Mucosa of descending colon (tissue), 3 donors: ENCODE results near the gene GRB10. TPM values are rescaled to one million over a fixed set of nuclear protein-coding genes. Genes with fewer than 3 reads are reported as not detected.

Source experiments
- ATAC-seq: fragments of 200-7000 bp; cut with Tn5 transposase; one replicate; pipeline ENCODE4 v1.9.1; 2020; ENCODE audit warnings: mild to moderate bottlenecking, moderate library complexity
- DNase-seq, 3 donors: peaks; one replicate each; pipeline ENCODE4 v3.0.0-alpha.2; 2020
- H3K36me3 ChIP-seq: fragments of 200-600 bp; one replicate; pipeline ENCODE4 v1.8.0; 2021; ENCODE audit warnings: low read depth, mild to moderate bottlenecking
- H3K4me1 ChIP-seq: fragments of 200-600 bp; one replicate; pipeline ENCODE4 v1.8.0; 2021; ENCODE audit warnings: low read depth, mild to moderate bottlenecking
- H3K4me3 ChIP-seq: fragments of 200-600 bp; one replicate; pipeline ENCODE4 v1.8.0; 2021; ENCODE audit warnings: mild to moderate bottlenecking
- H3K9me3 ChIP-seq: fragments of 200-600 bp; one replicate; pipeline ENCODE4 v1.8.0; 2021; ENCODE audit warnings: mild to moderate bottlenecking
- CTCF ChIP-seq: fragments of 200-600 bp; IDR thresholded peaks from one replicate; pipeline ENCODE4 v1.8.0; 2022; ENCODE audit warnings: antibody characterized with exemption, mild to moderate bottlenecking
- intact Hi-C, 2 donors: fragments of 100-400 bp; cut with DNase I in 1 of 2; cut with micrococcal nuclease in 1 of 2; formaldehyde crosslinking; loops; one replicate each; pipeline versions ENCODE4 v1.11.0 to v1.11.1; 2022; cut with DNase I, micrococcal nuclease
- total RNA-seq, 3 donors: library from RNA; stranded (reverse); fragmentation: NEBNext Ultra II Directional in 2 of 3; extraction: Animal tissue kit (Norgen Biotek cat#: 25700) in 2 of 3; gene quantifications; one replicate each; pipeline versions ENCODE4 v1.2.1 to v1.2.4, GENCODE V29; 2021 to 2023
- donor health status: DM: no; HTN: no; CAD: no; lungs with moderate emphysema.
- donor health status: DM: no; HTN: no; CAD: no.
- donor health status: DM: no; HTN: yes; CAD: no.

The GRB10 gene
- total RNA-seq, 3 donors from 2014 or later = 9.4 to 56.8 (median 13.0) TPM

GRCh38 chr7:50567715-50568261, 214.9 kb downstream of the GRB10 start:
- Histone ChIP-seq H3K4me1 (no peaks in the 10 kb centered on the region), H3K9me3 (peaks cover 3% of the 10 kb centered on the region), H3K4me3 (no peak overlapping the region), H3K36me3 (no peaks in the 10 kb centered on the region)
- no peak for TF ChIP-seq CTCF
- ATAC-seq (no peak), DNase-seq (no peak)
- intact Hi-C loops = no loop called here

- DNase-seq = peak in 2 of 3 donors; percentile 38 to 44
- Histone ChIP-seq H3K4me3 (no peak overlapping the region), H3K36me3 (no peaks in the 10 kb centered on the region), H3K4me1 (no peaks in the 10 kb centered on the region), H3K9me3 (peaks cover 3% of the 10 kb centered on the region)
- peak; percentile 50 for ATAC-seq
- TF ChIP-seq CTCF = no peak
- intact Hi-C loops = no loop called here
These were observed 216.7 kb downstream of the GRB10 start for GRCh38 chr7:50565977-50566376.

GRCh38 chr7:50565559-50565916, 217.2 kb downstream of the GRB10 start:
- intact Hi-C loops = no loop called here
- peaks cover 2% of the 10 kb centered on the region for H3K9me3 ChIP-seq
- TF ChIP-seq CTCF = no peak
- DNase-seq = no peak
- peak; percentile 67 for ATAC-seq
- no peak overlapping the region for H3K4me3 ChIP-seq
- no peaks in the 10 kb centered on the region for H3K36me3 ChIP-seq
- H3K4me1 ChIP-seq = no peaks in the 10 kb centered on the region

- DNase-seq (peak in 1 of 3 donors; percentile 64), ATAC-seq (peak; percentile 88)
- Histone ChIP-seq H3K4me3 (no peak within 1 kb of the TSS), H3K9me3 (no peaks in the 10 kb centered on the region), H3K4me1 (no peaks in the 10 kb centered on the region), H3K36me3 (no peaks in the 10 kb centered on the region)
- intact Hi-C loops = no loop called here
- TF ChIP-seq CTCF = no peak
These were observed 217.8 kb downstream of the GRB10 start, which contains the start of gene DDC for GRCh38 chr7:50564640-50565558. DDC (minus strand) TSS chr7:50565405; CDS start chr7:50544085, 21,320 bp downstream.

- intact Hi-C loops = no loop called here
- DNase-seq (peak in 1 of 3 donors; percentile 17), ATAC-seq (peak; percentile 23)
- no peaks in the 10 kb centered on the region for H3K9me3 ChIP-seq
- no peak overlapping the region for H3K4me3 ChIP-seq
- no peaks in the 10 kb centered on the region for H3K4me1 ChIP-seq
- TF ChIP-seq CTCF = no peak
- H3K36me3 ChIP-seq = no peaks in the 10 kb centered on the region
These were observed 218.5 kb downstream of the GRB10 start for GRCh38 chr7:50564171-50564570.
